ENCODE measurements around the gene RNF6.

Gene RNF6

GRCh38 chr13:26225896-26226617 is 3.9 kb upstream of the RNF6 start:
- DNase-seq (ENCODE audit: low read depth) = no peak

DNA sequence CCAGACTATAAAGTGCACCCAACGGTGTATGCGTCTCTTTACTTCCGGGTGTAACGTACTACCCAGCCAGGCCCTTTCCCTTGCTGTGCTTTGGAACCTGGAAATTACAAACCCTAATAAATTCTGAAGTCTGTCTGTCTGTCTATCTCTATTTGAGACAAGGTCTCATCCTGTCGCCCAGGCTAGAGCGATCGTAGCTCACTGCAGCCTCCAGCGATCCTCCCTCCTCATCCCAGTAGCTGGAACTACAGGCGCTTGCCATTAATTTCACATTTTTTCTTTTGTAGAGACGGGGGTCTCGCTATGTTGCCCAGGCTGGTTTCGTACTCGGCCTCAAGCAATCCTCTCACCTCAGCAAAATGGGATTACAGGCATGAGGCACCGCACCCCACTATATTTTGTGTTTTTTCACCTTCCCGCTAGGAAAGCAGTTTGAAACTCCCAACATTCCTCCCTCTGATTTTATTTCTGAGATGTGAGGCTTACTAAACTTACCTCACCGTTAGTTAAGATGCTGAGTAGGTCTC is 469 bp upstream of the RNF6 start:
- peak; percentile 37 for DNase-seq (ENCODE audit: low read depth)

- no peak for DNase-seq (ENCODE audit: low read depth)
Observed at GRCh38 chr13:26221399-26221720, 754 bp downstream of the RNF6 start.

DNA sequence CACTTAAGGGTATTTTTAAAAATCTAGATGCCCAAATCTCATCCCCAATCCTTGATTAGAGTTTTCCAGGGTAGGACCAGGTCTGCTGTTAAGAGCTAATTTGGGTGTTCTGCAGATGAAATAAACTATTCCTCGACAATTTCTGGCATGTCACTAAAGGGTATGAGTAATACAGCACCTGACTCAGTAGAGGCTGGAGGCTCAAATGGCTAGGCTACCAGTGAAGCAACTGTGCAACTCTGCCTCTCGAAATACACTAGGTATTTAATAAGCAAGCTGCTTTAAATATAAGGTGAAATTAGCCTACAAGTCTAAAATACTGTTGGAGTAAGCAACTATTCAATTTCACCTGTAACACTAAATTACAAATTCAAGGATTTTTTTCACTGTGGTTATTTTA is 1.5 kb downstream of the RNF6 start:
- DNase-seq (ENCODE audit: low read depth) = no peak

GRCh38 chr13:26219726-26220125 is 2.4 kb downstream of the RNF6 start:
- peak; percentile 18 for DNase-seq (ENCODE audit: low read depth)

GRCh38 chr13:26216042-26216441 is 6.1 kb downstream of the RNF6 start:
- DNase-seq (ENCODE audit: low read depth) = no peak

DNA sequence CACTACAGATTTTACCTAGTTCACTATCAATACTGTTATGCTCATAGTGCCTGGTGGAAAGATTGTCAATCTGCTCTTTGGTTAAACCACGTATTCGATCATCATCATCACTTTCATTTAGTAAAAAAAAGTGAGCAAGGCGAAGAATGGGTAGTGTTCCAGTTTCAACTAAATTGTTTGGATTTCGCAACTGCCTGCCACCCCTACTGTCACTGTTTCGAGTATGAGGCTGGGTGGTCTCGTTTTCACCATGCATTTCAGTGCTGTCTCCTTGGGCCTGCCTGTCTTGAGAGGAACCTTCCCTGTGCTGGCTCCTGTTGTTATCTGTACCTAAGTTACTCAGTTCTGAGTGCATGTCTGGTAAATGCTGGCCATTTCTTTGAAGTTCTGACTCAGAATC is 8.1 kb downstream of the RNF6 start:
- DNase-seq (ENCODE audit: low read depth) = no peak

DNA sequence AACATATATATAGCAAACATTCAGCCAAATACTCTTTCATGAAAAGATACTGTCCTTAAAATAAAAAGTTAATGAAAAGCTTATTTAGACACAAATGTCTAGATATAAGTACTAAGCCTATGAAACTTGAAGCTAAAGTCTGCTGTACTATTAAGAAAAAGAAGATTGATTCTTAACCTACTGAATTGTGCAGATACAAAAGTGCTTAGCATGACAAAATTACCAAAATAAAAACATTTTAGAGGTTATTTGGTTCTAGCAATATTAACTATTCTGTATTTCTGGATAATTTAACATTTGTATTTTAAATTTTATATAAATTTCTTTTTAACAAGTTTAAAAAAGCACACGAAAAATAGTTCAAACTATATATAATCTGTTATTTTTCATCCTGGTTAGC is 8.8 kb downstream of the RNF6 start:
- no peak for DNase-seq (ENCODE audit: low read depth)

DNA sequence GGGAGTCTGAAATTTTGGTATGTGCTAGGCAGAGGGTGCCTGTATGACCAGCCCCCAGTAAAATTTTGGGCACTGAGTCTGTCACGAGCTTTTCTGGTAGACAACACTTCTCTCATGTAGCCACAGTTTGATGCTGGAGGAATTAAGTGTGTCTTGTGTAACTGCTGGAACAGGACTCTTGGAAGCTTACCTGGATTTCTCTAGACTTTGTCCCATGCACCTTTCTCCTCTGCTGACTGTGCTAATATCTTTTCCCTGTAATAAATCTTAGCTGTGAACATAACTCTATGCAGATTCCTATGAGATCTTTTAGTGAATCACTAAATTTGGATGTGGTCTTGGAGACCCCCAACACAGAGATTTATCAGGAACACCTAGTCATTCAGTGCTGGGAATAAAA is 13.8 kb downstream of the RNF6 start:
- DNase-seq (ENCODE audit: low read depth) = no peak

DNA sequence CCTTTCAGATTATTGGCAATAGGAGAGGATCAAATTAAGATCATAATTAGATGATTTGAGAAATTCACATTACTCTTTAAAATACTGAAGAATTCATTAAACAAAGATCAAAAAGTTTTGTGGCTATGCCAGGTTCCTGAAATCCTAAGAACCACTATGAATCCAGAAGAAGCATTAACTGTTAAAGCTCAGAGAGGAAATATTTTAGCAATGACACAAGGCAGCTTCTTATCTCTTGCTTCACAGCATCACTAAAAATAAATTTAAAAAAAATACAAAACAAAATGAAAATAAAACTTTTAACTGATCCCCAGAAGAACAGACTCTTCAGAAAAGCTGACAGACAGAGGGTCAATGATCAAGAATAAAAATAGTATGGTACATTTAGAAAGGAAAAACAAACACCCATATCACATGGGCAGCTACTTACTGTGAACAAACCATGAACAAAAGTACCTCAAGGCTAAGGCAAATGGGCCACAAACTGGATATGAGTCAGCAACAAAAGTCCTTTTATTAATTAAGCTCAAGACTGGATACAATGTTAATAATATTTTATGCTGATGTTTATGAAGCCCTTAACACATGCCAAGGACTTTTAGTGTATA is 19.6 kb downstream of the RNF6 start:
- no peak for DNase-seq (ENCODE audit: low read depth)

DNA sequence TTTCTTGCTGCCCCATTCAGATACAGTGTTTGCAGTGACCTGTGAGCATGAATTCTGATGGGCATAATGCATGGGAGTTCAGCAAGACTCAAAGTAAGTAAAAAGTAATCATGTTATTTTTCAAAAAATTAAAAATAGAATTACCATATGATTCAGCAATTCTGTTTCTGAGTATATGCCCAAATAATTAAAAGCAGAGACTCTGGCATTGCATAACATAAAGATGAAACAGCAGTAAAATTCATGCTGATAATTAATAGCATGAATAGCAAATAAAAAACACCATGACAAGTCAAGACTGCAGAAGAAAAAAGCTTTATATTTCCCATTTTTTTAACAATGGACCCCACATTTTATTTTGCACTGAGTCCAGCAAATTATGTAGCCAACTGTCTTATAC is 21.3 kb downstream of the RNF6 start:
- DNase-seq (ENCODE audit: low read depth) = no peak

- DNase-seq (ENCODE audit: low read depth) = no peak
Observed at GRCh38 chr13:26198116-26198515, 24.0 kb downstream of the RNF6 start.

DNA sequence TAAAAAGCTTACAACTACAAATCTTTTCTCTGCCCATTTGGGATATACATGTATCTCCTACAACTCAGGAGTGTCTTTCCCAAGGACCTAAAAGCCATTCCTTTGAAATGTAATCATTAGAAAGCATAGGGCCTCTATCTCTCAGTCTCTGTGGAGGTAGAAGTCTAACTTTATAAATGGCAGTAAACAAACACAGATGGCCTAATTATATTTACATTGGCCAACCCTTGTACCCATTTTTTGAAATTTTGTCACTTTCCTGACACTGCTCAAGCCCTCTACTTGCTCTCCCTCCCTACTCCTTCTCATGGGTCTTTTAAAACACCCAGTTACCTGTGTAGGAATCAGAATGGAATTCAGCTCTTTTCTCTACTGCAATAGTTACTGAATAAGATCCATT is 24.8 kb downstream of the RNF6 start:
- DNase-seq (ENCODE audit: low read depth) = no peak

GRCh38 chr13:26186995-26187394 is 35.1 kb downstream of the RNF6 start:
- DNase-seq (ENCODE audit: low read depth) = no peak

DNA sequence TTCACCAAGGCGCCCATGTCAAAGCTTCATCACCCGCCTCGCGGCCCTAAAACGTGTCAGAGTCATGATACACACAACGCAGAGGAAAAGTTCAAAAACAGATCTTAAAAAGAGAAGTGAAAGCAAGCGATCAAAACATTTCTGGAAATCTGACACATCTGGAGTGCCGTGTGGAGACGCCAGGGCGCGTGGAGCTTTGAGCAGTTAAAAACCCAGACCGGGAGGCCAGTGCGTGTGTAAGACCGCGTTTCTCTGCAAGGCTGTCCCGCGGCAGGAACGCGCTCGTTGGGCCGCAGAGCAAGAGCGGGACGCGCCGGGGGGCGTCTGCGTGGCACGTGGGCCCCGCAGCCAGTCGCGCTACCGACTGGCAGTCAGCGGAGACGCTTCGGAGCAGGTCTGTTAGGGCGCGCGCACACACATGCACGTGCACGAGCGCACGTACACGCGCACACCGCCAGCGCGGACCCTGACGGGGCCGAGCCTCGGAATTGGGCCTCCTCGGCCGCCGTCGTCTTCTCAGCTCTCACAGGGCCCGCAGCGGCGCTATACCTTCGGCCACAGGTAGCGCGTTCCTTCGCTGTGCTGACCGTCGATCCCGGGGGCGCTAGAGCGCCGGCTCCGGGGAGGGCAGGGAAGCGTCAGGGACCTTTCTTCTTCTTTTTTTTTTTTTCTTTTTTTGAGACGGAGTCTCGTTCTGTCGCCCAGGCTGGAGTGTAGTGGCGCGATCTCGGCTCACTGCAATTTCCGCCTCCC is 35.8 kb downstream of the RNF6 start:
- peak; percentile 45 for DNase-seq (ENCODE audit: low read depth)

GRCh38 chr13:26185720-26186117 is 36.4 kb downstream of the RNF6 start:
- no peak for DNase-seq (ENCODE audit: low read depth)

- no peak for DNase-seq (ENCODE audit: low read depth)
Observed at GRCh38 chr13:26184791-26185250, 37.3 kb downstream of the RNF6 start.

- DNase-seq (ENCODE audit: low read depth) = no peak
Observed at GRCh38 chr13:26183416-26183815, 38.7 kb downstream of the RNF6 start.

GRCh38 chr13:26179344-26179743 is 42.8 kb downstream of the RNF6 start:
- no peak for DNase-seq (ENCODE audit: low read depth)

DNA sequence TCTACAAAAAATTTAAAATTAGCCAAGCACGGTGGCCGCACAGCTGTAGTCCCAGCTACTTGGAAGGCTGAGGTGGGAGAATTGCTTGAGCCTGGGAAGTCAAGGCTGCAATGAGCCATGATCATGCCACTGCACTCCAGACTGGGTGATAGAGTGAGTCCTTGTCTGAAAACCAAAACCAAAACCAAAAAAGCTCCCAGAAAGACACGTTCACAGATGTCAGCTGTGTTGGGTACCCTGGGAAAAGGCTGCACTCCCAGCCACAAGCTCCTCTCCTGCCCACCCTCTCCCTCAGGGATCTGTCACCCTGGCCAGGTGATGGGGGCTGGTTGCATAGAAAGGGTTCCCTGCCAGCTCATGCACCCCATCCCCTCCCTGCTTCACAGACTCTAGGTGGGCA is 53.3 kb downstream of the RNF6 start:
- no peak for DNase-seq (ENCODE audit: low read depth)

GRCh38 chr13:26168237-26168814 is 53.8 kb downstream of the RNF6 start:
- DNase-seq (ENCODE audit: low read depth) = no peak

DNA sequence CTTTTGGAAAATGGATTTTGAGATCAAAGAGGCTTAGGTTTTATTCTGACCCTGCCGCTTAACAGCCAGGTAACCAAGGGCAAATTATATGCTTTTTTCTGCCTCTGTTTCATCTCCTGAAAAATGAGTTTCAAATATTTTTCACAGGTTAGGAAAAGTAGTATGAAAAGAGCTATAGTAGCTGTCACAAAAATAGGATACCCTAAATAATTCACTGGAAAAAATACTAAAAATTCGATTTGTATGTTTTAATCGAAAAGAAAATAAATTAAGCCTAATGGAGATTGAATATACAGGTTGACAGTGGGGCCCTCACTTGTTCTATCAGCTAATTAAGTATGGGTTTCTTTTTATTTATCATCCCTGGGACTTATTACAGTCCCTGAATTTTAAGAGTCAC is 58.3 kb downstream of the RNF6 start:
- no peak for DNase-seq (ENCODE audit: low read depth)

Measured in GM04503 (cell line).